Stimulated activated CD8-positive, alpha-beta memory T cell treated with anti-CD3 and anti-CD28 coated beads, Interleukin-12 subunit alpha, Interleukin-12 subunit beta, amount 100 ng/mL, for 1 hour (primary cell): Measurements from ENCODE around the gene DVL2.

Source experiments
- DNase-seq: peaks from one replicate; pipeline ENCODE4 v3.0.0-alpha.2; 2020; ENCODE audit warnings: low read depth

The DVL2 gene

DNA sequence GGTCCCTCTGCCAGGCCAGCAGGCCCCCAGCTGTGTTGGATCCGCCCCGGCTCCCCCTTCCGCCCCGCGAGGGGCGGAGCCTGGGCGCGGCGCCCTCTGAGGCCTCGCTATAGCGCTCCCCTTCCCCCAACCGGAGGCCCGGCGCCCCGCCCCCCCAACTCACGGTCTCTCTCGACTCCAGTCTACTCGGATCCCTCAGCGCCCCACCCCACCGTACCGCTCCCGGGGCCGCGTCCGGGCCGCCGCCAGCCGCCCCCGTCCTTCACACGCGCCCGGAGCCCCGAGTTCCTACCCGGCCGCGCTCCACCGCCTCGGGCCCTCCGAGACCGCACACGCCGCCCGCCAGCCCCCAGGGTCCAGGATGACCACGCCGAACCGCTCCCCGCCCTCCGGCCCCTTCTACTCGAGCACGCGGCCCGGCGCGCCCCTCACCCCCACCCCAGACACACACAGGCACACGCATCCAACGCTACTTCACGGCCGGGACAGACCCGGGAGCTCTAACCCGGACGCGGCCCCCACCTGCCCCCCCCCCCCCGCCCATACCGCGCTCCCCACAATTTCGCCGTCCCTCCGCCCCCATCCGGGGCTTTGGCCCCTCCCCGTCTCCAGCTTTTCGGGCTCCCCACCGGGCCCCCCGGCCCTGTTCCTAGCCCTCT, 3.6 kb upstream of the DVL2 start:
- DNase-seq: peak; percentile 76

- no peak for DNase-seq
Observed at GRCh38 chr17:7237266-7237760, 3.0 kb upstream of the DVL2 start.

- no peak for DNase-seq
Observed at GRCh38 chr17:7236808-7237207, 2.5 kb upstream of the DVL2 start.

DNA sequence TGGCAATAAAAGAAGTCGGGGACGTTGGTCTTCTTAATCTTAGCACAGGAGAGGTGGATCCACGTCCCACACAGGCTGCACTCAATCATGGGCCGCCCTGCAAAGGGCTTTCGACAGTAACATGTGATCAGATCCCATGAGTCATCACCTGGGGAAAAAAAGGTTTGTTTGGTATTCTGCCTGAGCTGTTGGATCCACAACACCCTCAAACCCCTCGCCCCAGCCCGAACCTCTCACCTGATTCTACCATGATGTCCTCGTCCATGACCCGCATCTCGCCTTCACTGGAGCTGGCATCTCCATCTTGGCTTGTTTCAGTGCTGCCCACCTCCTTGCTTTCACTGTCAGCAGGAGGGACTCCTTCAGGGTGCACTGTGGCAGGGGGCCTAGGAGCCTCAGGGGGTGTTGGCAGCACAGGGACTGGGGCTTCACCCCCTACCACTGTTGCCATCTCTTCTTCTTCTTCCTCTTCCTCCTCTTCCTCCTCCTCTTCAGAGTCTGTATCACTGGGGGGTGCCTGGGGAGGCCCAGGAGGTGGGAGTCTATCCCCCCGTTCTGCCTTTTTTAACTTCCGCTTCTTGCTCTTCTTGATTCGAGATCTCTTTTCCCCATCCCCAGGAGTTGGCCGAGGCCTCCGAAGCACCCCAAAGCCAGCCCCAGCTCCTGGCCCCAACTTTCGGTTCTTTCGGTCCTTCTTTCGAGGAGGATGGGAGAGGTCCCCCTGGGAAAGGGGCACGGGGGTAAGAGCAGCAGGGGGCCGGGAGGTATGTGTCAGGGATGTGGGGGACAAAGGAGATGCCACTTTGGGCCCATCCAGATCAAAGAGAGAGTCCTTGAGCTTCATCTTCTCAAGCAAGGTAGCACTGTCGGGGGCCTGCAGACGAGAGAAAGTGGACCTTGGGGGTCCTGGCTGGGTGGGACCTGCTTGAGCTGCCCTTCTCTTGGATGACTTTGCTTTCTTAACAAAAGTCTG, 1.7 kb upstream of the DVL2 start:
- no peak for DNase-seq

- no peak for DNase-seq
Observed at GRCh38 chr17:7233701-7234082, 625 bp downstream of the DVL2 start.

GRCh38 chr17:7232114-7232513, 2.2 kb downstream of the DVL2 start:
- no peak for DNase-seq

DNA sequence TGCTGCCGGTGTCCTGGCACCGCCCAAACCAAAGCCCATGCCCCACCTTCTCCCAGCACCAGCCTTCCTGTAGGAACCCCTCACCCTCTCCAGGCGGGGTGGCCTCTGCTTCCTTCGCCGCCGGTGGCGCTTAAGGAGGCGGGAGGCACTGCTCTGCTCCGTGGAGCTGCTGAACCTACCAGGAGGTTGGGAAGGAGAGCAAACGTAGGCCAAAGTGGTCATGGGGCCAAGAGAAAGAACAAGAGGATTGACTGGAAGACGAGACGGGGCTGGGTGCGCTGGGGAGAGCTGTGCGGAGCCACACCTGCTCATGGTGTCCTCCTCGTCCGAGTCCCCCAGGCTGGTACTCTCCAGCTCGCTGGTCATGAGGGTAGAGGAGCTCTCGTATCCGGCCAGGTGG, 4.8 kb downstream of the DVL2 start:
- DNase-seq: no peak

GRCh38 chr17:7228920-7229319, 5.4 kb downstream of the DVL2 start:
- DNase-seq: no peak

DNA sequence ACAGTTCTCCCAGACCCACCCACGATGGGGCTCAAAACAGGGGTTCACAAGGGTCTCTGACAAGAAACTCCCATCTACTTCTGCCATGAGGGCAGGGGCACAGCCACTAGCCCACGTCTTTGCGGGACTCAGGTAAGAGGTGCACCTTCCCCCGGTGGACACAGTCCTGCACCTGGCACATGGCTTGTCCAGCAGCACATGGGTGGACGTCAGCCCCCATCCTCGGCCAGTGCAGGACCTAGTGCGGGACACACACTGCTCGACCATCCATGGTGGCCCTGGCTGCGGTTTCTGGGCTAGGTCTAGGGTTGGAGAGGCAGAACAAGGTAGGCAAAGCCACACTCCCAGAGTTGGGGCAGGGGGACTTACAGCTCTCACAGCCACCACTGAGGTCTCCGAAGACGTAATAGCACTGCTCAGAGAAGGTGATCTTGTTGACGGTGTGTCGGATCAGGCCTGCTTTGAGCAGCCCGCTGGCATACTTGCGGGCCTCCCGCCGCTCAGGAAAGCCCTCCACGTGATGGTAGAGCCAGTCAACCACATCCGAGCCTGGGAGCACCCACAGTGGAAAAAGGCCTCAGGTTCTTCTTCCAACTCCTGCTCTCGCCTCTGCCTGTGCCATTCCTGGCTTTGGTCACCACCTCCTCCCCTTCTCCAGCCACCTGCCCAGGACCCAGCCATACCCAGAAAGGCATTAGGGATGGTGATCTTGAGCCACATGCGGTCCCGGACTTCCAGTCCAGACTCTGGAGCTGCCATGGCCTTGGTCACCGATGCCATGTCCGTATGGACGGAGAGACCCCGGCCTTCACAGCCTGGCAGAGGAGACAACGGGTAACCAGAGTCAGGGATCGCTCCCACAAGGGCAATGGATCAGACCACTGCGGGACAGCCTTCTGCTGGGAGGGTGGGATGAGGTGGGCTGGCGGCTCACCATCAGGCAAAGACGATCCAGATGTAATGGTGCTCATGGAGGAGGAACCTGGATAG, 7.3 kb downstream of the DVL2 start:
- DNase-seq: no peak

DNA sequence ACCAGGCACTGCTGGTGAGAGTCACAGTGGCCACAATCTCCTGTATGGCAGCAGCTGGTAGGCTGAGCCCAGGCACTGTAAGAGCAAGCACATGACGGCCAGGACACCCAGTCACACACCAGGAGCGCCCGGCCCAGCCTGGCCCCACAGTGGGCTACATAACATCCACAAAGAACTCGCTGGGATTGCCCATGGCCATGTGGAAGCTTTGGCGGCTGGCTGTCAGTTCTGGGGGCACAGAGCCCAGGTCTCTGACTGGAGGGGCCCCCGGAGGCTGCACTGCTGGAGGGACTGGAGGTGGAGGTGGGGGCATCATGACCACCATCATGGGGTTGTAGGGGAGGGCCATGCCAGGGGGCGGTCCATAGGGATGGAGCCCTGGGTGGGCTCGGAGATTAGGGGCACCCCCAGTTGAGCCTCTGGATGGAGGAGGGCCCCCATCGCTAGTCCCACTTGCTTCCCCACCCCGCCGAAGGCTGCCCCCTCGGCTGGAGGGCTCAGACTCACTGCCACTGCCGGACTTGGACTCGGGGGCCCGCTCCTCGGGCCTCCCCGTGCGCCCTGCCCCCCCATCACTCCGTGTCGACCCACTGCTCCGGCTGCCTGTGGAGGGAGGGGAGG, 8.5 kb downstream of the DVL2 start:
- no peak for DNase-seq

- no peak for DNase-seq
Observed at GRCh38 chr17:7224661-7225111, 9.6 kb downstream of the DVL2 start.

DNA sequence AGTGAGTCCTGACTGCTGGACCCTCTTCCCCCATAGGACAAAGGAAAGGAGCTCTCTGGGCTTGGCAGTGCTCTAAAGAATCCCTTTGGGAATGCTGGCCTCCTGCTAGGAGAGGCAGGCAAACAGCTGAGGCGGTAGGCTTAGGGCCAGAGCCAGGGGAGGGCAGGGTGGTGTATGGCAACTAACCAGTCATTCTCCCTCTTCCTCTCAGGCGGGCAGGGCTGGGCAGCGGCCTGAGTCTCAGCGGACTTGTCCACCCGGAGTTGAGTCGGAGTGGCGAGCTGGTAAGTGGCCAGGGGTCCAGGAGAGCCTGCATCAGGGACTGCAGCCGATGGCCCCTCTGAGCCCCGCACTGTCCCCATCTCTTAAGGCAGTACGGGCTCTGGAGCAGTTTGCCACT, 10.2 kb downstream of the DVL2 start:
- DNase-seq: no peak

- no peak for DNase-seq
Observed at GRCh38 chr17:7223375-7223774, 10.9 kb downstream of the DVL2 start.

DNA sequence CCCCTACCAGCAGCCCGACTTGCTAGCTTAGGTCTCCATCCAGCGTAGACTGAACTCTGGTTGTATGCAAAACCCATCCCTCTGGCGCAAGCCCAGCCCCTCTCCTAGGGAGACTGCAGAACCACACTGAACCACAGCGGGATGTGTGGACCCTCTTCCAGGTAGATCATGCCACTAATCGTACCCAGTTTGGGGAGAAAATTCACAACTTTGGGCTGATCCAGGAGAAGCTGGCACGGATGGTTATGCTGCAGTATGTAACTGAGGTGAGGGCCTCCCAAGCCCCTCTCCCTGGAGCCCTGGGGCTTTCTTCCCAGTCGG, 11.4 kb downstream of the DVL2 start:
- DNase-seq: no peak

DNA sequence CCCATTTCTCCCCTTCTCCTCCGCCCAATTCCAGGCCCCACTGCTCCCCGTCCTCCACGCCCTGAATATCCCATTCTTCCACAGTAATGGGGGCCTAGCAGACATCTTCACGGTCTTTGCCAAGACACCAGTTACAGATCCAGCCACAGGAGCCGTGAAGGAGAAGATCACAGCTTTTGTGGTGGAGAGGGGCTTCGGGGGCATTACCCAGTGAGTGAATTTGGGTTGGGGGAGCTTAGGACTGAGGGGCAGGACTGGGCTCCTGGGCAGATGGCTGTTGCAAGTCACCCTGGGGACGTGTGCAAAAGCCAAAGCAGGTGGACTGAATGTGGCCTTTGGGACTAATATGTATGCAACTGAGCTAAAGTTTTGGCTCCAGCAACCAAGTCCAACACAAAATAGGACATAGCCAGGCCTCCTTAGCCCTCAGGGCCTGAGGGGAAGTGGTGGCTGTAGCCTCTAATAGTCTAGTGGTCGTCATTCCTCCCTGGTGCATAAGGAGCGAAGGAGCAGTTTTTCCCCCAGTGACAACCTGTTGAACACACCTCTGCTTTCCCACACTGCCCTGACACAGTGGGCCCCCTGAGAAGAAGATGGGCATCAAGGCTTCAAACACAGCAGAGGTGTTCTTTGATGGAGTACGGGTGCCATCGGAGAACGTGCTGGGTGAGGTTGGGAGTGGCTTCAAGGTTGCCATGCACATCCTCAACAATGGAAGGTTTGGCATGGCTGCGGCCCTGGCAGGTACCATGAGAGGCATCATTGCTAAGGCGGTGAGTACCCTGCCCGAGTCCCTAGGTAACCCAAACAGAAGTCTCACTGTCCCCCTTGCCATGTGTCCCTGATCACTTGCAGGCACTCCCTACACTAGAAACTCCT, 12.0 kb downstream of the DVL2 start:
- DNase-seq: no peak

- DNase-seq: no peak
Observed at GRCh38 chr17:7221278-7222092, 12.8 kb downstream of the DVL2 start.

DNA sequence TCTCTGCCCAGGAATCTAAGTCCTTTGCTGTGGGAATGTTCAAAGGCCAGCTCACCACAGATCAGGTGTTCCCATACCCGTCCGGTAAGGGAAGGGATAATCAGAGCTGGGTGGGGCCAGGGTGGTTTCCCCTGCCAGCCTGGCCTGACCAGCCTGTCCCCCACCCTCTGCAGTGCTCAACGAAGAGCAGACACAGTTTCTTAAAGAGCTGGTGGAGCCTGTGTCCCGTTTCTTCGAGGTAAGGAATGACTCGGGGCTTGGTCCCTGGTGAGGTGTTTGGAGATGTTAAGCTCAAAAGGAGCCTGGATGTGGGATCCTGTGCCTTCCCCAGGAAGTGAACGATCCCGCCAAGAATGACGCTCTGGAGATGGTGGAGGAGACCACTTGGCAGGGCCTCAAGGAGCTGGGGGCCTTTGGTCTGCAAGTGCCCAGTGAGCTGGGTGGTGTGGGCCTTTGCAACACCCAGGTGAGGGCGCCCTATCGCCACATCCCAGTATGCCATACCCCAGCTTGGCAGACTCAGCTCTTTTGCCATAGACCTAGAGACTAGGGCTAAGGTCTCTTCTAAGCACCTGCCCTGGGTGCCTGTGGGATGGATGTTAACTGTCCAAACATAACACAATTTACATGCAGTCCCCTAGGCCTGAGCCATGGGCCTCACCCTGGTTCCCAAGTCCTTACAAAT, 13.6 kb downstream of the DVL2 start:
- peak; percentile 22 for DNase-seq

DNA sequence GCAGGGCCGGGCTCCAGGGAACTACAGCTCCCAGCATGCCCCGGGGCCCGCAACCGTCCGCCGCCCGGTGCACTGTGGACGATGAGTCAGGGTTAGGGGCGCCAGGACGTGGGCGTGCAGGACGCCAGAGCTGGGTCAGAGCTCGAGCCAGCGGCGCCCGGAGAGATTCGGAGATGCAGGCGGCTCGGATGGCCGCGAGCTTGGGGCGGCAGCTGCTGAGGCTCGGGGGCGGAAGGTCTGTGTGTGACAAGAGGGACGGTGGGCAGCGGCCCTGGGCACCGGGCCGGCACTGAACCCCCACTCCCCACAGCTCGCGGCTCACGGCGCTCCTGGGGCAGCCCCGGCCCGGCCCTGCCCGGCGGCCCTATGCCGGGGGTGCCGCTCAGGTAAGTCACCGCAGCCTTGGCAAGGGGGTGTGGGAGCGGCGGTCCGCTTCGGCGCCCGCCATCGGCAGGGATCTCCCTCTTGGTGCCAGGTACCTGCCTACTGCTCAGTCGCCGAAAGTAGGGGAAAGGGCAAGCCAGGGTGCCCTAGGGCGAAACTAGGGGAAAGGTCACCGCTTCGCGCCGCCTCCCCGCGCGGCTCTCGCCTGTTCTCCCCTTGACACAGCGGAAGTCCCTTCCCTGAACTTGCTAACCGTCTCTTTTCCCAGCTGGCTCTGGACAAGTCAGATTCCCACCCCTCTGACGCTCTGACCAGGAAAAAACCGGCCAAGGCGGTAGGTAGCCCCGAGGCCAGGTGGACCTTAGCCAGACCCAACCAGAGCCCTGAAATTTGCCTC, 14.3 kb downstream of the DVL2 start, which contains the start of the genes ACADVL and DLG4:
TSS of gene ACADVL (plus strand) at position 127 of the 781 bp plus-strand sequence. CDS start at position 174, 47 bp downstream.
TSS of gene DLG4 (minus strand) at position 25 of the 781 bp plus-strand sequence.
- peak; percentile 60 for DNase-seq
